Cerebellar cortex (tissue), 1 donor: ENCODE measurements around the gene IFI30.
A peak's percentile ranks its signal among the peaks of the same experiment; 100 is the strongest.

Experiments
- DNase-seq: peaks from one replicate; pipeline ENCODE4 v3.0.0-alpha.2; 2015; ENCODE audit warnings: low spot score

Gene IFI30

DNA sequence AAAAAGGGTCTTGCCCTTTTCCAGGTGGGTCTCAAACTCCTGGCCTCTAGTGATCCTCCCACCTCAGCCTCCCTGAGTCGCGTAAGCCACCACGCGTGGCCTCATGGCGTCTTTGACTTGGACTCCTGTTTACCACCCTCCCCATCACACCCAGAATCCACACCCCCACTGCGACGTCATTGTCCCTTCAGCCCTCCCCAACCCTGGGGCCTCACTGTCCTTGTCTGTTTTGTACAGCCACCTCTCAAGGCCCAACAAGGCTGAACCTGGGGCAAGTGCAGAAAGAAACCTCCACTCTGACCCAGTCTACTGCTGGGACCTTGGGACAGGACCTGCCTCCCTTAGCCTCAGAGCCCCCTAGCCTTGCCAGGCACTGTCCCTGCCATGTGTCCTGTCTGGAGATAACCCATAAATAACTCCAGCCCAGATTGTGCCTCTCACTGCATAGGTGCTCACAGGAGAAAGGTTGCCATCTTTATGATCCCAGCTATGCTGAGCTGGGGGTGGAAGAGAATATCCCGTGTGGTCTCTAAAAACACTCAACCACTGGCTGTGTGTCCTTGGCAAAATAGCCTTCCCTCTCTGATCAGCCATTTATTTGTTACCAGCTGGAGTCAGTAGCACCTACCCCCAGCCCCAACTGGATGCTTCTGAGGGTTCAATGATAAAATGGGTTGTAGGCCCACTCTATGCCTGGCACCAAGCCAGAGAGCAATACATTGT is 1.8 kb upstream of the IFI30 start:
- DNase-seq = no peak

- DNase-seq = no peak
Measured at GRCh38 chr19:18172331-18173053, 1.1 kb upstream of the IFI30 start.

DNA sequence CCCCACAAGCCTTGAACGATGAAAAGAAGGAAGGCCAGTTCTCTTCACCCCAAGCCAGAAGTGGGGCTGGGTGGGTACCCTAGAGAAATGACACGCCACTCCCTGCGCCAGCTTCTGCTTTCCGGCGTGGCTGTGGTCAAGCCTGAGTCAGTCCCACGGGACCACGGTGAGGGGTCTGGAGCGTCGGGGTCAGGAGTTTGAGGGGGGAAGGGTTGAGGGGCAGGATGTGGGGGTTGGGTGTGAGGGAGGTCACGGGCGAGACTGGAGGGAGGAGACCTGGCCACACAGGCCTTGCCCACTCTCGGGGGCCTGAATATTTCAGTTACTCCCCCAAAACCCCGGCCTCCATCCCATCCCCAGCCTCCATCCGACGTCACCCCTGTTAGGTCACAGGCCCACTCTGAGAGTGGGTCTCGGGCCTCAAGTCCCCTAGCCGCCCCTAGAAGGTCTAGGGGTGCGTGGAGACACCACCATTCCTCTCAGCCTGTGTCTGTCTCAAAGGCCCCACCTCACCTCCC is 500 bp upstream of the IFI30 start:
- DNase-seq = no peak

DNA sequence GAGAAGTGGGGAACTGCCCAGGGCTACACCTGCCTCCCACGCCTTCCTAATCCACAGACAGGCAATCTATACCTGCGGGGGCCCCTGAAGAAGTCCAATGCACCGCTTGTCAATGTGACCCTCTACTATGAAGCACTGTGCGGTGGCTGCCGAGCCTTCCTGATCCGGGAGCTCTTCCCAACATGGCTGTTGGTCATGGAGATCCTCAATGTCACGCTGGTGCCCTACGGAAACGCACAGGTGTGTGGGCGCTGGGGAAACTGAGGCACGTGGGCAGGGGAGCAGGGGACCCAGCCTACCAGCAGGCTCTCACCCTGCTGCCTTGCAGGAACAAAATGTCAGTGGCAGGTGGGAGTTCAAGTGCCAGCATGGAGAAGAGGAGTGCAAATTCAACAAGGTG is 1.4 kb downstream of the IFI30 start:
- DNase-seq = no peak

- DNase-seq = no peak
Measured at GRCh38 chr19:18176367-18177310, 3.0 kb downstream of the IFI30 start.

- DNase-seq = no peak
Measured at GRCh38 chr19:18179957-18180356, 6.3 kb downstream of the IFI30 start.

DNA sequence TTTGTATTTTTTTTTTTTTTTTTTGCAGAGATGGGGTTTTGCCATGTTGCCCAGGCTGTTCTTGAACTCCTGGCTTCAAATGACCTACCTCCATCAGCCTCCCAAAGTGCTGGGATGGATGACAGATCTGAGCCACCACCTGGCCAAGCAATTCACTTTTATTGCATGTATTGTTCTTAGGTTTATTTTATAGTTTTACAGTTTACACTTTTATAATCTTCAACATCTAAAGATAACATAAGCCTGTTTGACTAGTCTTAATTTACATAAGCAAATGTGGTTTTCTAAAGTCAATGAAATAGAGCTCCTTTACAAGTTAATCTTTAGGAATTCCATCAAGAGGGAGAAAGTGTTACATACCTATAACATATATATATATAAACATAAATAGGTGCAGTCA is 9.9 kb downstream of the IFI30 start:
- DNase-seq = no peak

DNA sequence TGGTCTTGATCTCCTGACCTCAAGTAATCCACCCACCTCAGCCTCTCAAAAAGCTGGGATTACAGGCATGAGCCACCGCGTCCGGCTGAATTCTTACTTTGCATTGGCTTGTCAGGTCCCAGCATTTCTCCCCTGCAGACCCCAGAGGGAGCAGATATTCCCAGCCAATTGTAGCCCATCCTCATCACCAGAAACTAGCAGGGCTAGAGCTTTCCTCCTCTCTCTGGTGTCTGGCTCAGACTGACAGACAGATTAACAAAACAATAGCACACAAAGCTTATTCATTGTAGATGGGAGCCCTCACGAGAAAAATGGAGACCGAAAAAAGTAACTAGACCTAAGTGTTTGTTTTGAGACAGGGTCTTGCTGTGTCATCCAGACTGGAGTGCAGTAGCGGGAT is 11.9 kb downstream of the IFI30 start:
- no peak for DNase-seq

- DNase-seq = no peak
Measured at GRCh38 chr19:18190278-18190677, 16.7 kb downstream of the IFI30 start.

GRCh38 chr19:18191640-18192062 is 18.0 kb downstream of the IFI30 start:
- no peak for DNase-seq

- peak; percentile 100 for DNase-seq
Measured at GRCh38 chr19:18192673-18193387, 19.2 kb downstream of the IFI30 start, which contains the start of gene MPV17L2. Gene MPV17L2, plus strand, starts transcription at chr19:18193218. Its CDS starts 64 bp downstream, at chr19:18193282.

- DNase-seq = no peak
Measured at GRCh38 chr19:18193388-18194180, 20.0 kb downstream of the IFI30 start.

- DNase-seq = no peak
Measured at GRCh38 chr19:18194181-18194530, 20.5 kb downstream of the IFI30 start.

GRCh38 chr19:18194554-18195238 is 21.1 kb downstream of the IFI30 start:
- DNase-seq = no peak

GRCh38 chr19:18196511-18196845 is 22.9 kb downstream of the IFI30 start:
- no peak for DNase-seq

DNA sequence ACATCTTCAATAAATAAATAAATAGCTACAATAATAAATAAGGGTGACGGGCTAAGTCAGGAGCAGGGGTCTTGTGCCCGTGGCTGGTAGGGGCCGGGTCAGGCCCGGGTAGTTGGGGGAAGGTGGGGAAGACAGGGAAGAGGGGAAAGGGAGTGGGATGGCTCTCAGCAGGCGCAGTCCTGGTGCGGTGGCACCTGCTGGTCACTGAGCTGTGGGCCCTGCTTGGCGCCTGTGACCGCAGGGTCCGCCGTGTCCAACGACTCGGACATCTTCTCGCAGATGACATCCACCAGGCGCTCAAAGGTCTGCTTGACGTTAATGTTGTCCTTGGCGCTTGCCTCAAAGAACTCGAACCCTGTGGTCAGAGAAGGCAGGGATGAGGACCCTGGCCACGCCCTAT is 23.7 kb downstream of the IFI30 start:
- DNase-seq = no peak

DNA sequence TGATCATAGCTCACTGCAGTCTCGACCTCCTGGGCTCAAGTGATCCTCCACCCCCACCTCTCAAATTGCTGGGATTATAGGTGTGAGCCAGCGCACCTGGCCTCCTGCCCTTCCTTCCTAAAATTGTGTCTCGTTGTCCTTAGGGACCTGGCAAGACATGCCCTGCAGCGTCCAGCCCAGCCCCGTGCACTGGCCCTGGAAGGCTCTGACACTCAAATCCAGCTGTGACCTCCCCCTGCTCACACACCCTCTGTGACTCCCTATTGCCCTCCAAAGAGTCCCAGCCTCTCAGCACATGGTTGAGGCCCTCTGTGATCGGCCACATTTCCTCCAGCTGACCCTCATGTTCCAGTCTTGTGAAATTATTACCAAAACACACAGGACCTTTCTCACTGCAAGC is 24.3 kb downstream of the IFI30 start:
- DNase-seq = no peak

GRCh38 chr19:18198374-18198773 is 24.8 kb downstream of the IFI30 start:
- no peak for DNase-seq

- DNase-seq = no peak
Measured at GRCh38 chr19:18202397-18202777, 28.8 kb downstream of the IFI30 start.

- no peak for DNase-seq
Measured at GRCh38 chr19:18202778-18203407, 29.3 kb downstream of the IFI30 start.
